GM21529 (cell line): Measurements from ENCODE around the gene PARD3B.

Experiments used
- ATAC-seq: cut with Tn5 transposase; IDR thresholded peaks from one replicate; pipeline ENCODE4 v1.9.1; 2021; ENCODE audit not compliant: unreplicated experiment

Gene PARD3B

GRCh38 chr2:205427112-205427511, 881.8 kb downstream of the PARD3B start:
- no peak for ATAC-seq

GRCh38 chr2:205428811-205429210, 883.5 kb downstream of the PARD3B start:
- ATAC-seq: no peak

GRCh38 chr2:205435970-205436369, 890.7 kb downstream of the PARD3B start:
- no peak for ATAC-seq

DNA sequence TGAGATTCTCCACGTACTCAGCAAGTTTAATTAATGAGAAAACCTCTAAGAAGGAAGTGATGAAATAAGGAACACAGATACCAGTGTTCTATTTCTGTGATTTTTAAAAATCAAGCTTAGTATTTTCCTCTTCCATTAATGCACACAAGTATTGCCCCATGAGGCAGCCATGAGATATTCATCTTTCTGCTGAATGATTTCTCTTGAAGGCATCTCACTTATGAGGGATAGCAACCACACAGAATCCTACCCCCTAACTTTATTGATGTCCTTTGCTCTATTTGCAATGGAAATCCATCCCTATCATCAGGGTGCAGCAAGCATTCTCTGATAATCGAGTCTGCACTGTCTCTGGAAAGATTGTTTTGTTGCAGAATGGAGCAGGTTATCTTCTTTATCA, 893.0 kb downstream of the PARD3B start:
- ATAC-seq: no peak

DNA sequence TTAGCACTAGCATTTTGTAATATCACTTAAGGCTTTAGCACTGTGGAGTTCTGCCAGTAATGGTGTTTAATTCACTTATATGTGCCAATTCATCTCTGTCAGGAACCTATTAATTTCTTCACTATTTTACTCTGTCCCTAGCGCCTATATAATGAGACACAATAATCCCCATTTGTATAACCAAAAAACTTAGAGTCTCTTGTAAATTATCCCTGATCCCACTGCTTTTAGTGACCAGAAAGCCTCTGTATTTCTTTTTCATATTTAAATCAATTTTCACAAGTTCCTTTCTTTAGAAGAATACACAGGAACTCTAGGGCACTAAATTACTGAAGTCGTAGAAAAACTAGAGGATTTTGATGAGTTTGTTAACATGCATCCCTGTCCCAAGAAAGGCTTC, 894.3 kb downstream of the PARD3B start:
- ATAC-seq: no peak

DNA sequence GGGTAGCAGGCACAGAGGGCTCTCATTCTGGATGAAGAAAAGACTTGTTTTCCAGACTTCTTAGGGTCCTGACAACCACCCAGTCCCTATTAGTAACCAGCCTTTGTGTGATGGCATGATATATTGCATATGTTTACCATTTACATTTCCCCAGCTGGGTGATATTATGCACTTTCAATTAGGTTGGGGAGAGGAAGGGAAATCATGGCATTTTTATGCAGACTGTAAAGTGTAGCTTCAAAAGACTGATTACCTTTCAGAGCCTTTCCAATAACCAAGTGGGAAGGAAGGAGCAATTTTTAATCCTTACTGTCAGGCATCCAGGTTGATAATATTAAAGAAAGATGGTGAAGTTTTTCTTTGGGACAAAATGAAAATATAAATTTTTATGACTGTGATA, 896.2 kb downstream of the PARD3B start:
- ATAC-seq: no peak

DNA sequence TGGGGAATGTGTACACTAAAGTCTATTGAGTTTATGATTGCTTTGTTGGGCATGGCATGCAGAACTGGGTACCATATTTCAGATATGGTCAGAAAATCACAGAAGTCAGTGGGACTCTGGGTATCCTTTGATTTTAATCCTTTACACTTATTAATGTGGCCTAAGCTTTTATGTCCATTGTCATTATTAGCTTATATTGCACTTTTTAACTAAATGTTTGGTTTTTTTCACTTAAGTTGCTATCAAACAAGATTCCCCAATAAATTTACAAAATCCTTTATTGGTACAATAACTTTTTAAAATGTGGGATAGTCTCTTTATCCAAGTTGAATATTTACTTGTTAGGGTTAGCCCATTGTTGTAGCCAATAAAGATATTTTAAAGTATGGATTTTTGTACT, 902.9 kb downstream of the PARD3B start:
- no peak for ATAC-seq

DNA sequence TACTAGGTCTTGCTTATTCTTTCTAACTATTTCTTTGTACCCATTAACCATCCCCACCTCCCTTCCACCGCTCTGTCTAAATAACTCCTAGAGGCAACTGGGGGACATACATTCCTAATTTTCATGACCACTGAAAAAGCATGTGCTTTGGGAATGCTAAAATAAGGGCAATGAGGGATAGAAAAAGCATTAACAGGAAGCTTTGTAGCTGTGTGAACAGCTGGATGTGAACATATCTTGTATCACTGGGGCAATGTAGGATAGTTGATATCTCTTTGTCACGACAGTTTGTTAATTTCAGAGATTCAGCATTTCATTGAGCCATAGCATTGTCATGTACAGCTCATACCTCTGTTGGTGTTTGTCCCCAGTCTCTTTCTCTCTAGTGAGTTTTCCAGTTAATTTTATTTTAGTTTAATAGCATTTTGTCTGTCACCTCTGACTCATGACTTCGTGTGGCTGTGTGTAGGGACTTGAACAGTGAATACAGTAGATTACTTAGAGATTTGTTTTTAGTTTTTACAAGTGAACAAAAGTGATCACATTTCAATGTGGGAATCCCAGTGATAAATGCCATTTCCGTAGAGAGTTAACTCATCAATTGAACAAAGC, 906.7 kb downstream of the PARD3B start:
- no peak for ATAC-seq

- no peak for ATAC-seq
These were observed 907.9 kb downstream of the PARD3B start for GRCh38 chr2:205453202-205453601.

GRCh38 chr2:205456682-205457081, 911.4 kb downstream of the PARD3B start:
- no peak for ATAC-seq

DNA sequence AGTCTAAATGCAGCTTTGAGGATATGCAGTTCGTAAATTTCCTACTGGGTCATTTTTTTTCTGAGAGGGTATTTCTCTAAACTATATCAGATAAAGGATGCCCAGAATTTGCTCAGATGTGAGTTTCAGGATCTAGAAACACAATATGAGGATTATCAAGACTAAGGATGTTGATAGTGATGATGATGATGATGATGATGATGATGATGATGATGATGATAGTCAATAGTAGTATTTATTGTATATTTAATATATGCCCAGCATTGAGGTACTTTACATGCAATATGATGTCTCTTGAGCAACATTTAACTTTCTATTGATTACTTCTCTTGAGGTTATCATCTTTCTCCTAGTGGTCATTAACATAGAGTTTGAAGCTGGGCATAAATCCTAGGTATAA, 914.9 kb downstream of the PARD3B start:
- no peak for ATAC-seq

- no peak for ATAC-seq
These were observed 915.9 kb downstream of the PARD3B start for GRCh38 chr2:205461169-205461568.

GRCh38 chr2:205461678-205462665, 916.7 kb downstream of the PARD3B start:
- ATAC-seq: no peak

DNA sequence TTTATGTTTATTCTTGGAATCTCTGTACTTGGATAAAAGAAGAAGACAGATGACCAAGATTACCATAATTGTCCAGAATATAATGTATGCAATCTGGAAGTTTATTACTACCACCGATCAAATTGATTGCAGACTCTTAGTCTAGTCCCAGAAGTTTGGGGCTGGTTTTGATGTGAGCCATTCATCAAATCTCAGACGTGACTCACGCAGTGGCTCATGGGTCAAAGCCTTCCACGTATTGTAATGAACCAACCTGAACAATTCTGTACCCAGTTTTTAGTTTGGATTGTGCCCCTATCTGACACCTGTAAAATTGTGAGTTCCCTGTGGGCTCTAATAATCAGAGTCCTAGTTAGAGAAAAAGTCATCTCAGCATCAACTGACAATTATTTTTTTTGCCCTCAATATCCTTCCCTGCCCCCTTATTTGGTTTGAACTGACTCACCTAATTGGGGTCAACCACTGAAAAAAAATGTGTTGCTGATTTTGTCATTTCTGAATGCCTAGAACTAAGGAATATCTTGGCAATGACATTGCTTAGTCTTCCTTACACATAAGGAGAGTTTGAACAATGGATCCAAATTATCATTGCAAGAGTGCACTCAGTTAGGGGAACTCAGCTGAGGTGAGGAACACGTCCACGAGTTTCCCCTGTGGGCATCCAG, 917.5 kb downstream of the PARD3B start:
- no peak for ATAC-seq

DNA sequence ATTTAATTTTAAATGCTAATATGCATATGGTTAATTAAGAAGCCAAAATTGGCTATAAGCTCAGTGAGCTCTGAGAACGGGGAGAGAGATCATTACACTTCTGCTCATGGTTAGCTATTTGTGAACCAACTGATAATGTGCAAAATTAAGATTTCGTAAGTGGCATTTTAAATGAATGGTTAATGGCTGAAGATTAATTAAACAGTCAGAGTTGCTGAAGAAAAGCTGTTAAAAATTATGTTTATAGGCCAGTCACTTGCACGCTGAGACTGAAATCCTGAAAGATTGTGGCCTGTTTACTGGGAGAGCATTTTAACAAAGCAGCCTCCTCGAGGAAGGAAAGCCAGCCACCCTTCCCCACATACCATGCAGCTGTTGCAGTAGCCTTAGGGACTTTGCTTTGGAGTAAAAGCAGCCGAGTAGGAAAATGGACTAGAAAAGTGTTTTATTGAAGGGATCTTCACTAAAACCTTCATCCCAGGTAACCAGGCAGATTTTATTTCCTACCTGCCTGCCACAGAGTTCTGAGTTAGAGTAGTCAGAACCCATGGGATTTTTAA, 918.3 kb downstream of the PARD3B start:
- ATAC-seq: no peak

DNA sequence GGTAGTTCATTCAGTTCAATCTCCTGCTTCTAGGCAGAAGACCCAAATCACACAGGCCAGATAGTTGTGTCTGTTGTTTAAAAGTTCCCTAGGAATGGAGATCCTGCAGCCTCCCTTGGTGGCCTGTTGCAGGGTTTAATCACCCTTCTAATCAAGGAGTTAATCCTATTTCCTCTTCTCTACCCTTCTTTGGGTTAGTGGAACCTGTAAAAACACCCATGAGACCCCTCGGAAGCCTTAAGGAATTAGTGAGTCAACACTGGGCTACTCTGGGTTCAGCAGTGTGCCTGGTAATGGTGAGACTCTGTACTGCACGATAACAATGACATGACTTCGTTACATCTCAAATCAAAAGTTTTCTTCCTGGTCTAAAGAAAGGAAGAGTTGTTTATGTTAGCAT, 919.4 kb downstream of the PARD3B start:
- no peak for ATAC-seq

GRCh38 chr2:205465791-205466190, 920.5 kb downstream of the PARD3B start:
- no peak for ATAC-seq

DNA sequence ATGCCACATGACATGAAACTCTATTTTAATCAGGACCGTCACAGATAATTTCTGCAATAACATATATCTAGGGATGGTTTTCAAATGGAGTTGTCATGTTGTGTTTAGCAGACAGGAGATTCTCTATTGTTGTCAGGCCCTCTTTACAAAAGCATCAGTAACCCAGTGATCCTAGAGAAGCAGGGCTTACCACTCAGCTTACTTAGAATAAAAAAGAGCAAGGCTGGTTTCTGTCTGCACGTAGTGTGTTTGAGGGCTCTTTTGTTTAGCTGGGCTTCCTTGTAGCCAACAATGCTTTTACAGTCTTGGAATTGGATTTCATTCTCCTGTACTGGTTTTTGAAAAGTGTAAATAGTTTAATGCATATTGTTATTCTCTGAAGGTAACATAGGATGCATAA, 926.5 kb downstream of the PARD3B start:
- no peak for ATAC-seq

DNA sequence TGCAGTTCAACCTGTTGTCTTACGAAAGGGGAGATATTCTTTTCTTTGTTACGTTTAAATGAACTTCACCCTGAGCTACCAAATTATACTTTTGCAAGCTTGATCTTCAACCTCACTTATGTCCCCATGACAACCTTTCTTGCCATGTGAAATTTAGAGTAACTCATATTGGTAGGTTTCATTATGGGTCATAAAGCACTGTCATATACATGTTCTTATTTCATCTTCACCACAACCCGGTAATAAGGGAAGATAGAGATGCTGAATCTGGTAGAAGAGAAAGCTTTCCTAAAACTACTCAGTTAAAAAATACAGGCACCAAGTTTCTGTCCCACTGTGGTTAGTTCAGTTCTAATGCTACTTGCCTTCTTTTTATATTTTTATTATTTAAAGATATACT, 928.5 kb downstream of the PARD3B start:
- no peak for ATAC-seq

GRCh38 chr2:205474741-205475415, 929.6 kb downstream of the PARD3B start:
- no peak for ATAC-seq

- ATAC-seq: no peak
These were observed 930.1 kb downstream of the PARD3B start for GRCh38 chr2:205475416-205475768.
